ENCODE data around the gene SRI. TPM values are rescaled to one million over a fixed set of nuclear protein-coding genes. Genes with fewer than 3 reads are reported as not detected.

SRI gene
- total RNA-seq, 1 experiment from 2014 or later, result 136 TPM

GRCh38 chr7:88201305-88201704, 18.5 kb downstream of the SRI start:
- Histone ChIP-seq H2BK120ac (ENCODE audit: low read depth, low read length, poor library complexity, severe bottlenecking) (no peak overlapping the region), H3K27ac (ENCODE audit: insufficient read length, low read depth, low read length) (no peak overlapping the region), H3K4me2 (ENCODE audit: insufficient read depth, insufficient read length, low read length) (peak overlapping the region; percentile 0), H2AK5ac (ENCODE audit: insufficient read length, low read length) (no peak overlapping the region), H3T11ph (ENCODE audit: low read length) (no peak overlapping the region), H4K20me1 (ENCODE audit: control insufficient read depth, insufficient read depth, insufficient read length) (peaks cover 3% of the 10 kb centered on the region), H2BK5ac (ENCODE audit: insufficient read length, low read length) (no peak overlapping the region), H3K14ac (ENCODE audit: insufficient read depth, low read length) (no peak overlapping the region), H2BK20ac (ENCODE audit: low read depth, low read length, poor library complexity, severe bottlenecking) (no peak overlapping the region), H3K23me2 (ENCODE audit: insufficient read length, low read depth, low read length, poor library complexity, severe bottlenecking) (no peaks in the 10 kb centered on the region), H3K79me1 (ENCODE audit: insufficient read depth, low read depth, low read length, poor library complexity, severe bottlenecking) (no peaks in the 10 kb centered on the region), H3K56ac (ENCODE audit: insufficient read length, low read depth, low read length) (no peak overlapping the region), H2AFZ (ENCODE audit: low read length) (no peak overlapping the region), H3K23ac (ENCODE audit: insufficient read length, low read depth, low read length) (no peak overlapping the region), H3K27me3 (ENCODE audit: insufficient read depth, low read length) (no peaks in the 10 kb centered on the region), H4K8ac (replicated peaks; ENCODE audit: insufficient read length, low read depth, low read length) (no peak overlapping the region), H3K9ac (ENCODE audit: extremely low read depth, insufficient read length, low read length) (no peak overlapping the region), H2BK15ac (ENCODE audit: low read depth, low read length) (no peak overlapping the region), H3K9me3 (ENCODE audit: control insufficient read depth, low read depth, low read length) (no peaks in the 10 kb centered on the region), H3K4me1 (ENCODE audit: insufficient read depth, low read length) (peaks cover 9% of the 10 kb centered on the region; the same call in 1 of the 2 replicates), H2BK12ac (ENCODE audit: insufficient read length, low read depth, low read length) (no peak overlapping the region), H3K4ac (ENCODE audit: low read depth, low read length) (no peak overlapping the region), H4K91ac (ENCODE audit: insufficient read length, low read depth, low read length) (no peak overlapping the region), H3K18ac (ENCODE audit: insufficient read length, low read depth, low read length) (no peak overlapping the region), H3K79me2 (ENCODE audit: insufficient read depth, low read length) (no peaks in the 10 kb centered on the region), H4K5ac (ENCODE audit: insufficient read length, low read depth, low read length) (no peak overlapping the region)
- no peaks in the 10 kb centered on the region for H3K9me3 Mint-ChIP-seq
- H3K27ac Mint-ChIP-seq, result peak overlapping the region; percentile 48 to 86 (median 80); a peak in 6 of 7 replicates
- H3K27me3 Mint-ChIP-seq (ENCODE audit: low read depth), result no peaks in the 10 kb centered on the region
- no peak overlapping the region for H3K4me3 Mint-ChIP-seq
- TF ChIP-seq CTCF (conservative IDR thresholded peaks at IDR 0.05), result no peak
- DNase-seq, result no peak
- H3K4me1 Mint-ChIP-seq, result peaks cover 17 to 33% of the 10 kb centered on the region in 2 experiments
- peaks cover 18 to 33% (median 24%) of the 10 kb centered on the region in 3 experiments; a peak in 6 of 7 replicates for H3K36me3 Mint-ChIP-seq (ENCODE audit: insufficient read depth in 1 of 3, low read depth in 3 of 3)
